Measurements from ENCODE around the gene NAA15. TPM values are rescaled to one million over a fixed set of nuclear protein-coding genes. Genes with fewer than 3 reads are reported as not detected.

Gene NAA15
- total and polyA plus RNA-seq, 2 donors (not counting 3 experiments of a cell fraction or from before 2014, with no cell fraction given): 4.5 to 67.9 TPM

GRCh38 chr4:139455126-139455538 is 153.8 kb downstream of the NAA15 start:
- peak overlapping the region; percentile 96 for H3K9ac ChIP-seq (replicated peaks; ENCODE audit: extremely low read depth, insufficient read depth, low read length)

More at GRCh38 chr4:139455126-139455538, 153.8 kb downstream of the NAA15 start:
- CTCF ChIA-PET: interaction anchor here (0.8 to 2.1 kb wide), 5 partner anchors 36 to 424 kb away, joined by 3 to 10 read pairs (median 4); no protein-coding TSS in a partner anchor
- peak overlapping the region; percentile 97 for H3K4me2 ChIP-seq (ENCODE audit: insufficient read depth, low read length)
- H4K20me1 ChIP-seq (replicated peaks; ENCODE audit: control insufficient read depth, extremely low read depth, insufficient read depth, low read length): peaks cover 3% of the 10 kb centered on the region
- no peaks in the 10 kb centered on the region for H3K9me1 ChIP-seq (replicated peaks; ENCODE audit: control insufficient read depth, extremely low read depth, insufficient read depth, low read length)
- H3K27me3 ChIP-seq (ENCODE audit: control insufficient read depth in 2 of 2, insufficient read depth in 2 of 2, low read length in 2 of 2): no peaks in the 10 kb centered on the region
- H3K79me2 ChIP-seq (ENCODE audit: control insufficient read depth, insufficient read depth, low read length): peaks cover 61% of the 10 kb centered on the region
- POLR2A ChIA-PET: no interaction called here
- intact Hi-C loops (cut with micrococcal nuclease) (loop anchor here (2.0 kb wide), 1 partner anchor 76 kb away; no protein-coding TSS in a partner anchor), dilution Hi-C loops (cut with MboI; ENCODE audit: extremely low pct_ligation_motif_present, low sequenced_read_pairs) (no loop called here)
- peak overlapping the region; percentile 12 for H3K27ac ChIP-seq (ENCODE audit: insufficient read depth, low read depth, low read length)
- peak overlapping the region; percentile 91 to 99 (median 97) for H3K4me3 ChIP-seq (replicated peaks in 1 of 3; ENCODE audit: insufficient read depth in 1 of 3, low read depth in 1 of 3, low read length in 3 of 3)
- no peaks in the 10 kb centered on the region for H3K36me3 ChIP-seq (ENCODE audit: control insufficient read depth in 2 of 2, extremely low read depth in 1 of 2, insufficient read depth in 2 of 2, low read length in 2 of 2)
- H3K4me1 ChIP-seq (ENCODE audit: control insufficient read depth, extremely low read depth, insufficient read depth, low read length): peaks cover 49% of the 10 kb centered on the region
- BruUV-seq (replicated peaks): no TSS peak
- H2AFZ ChIP-seq (ENCODE audit: low read depth, low read length): no peak overlapping the region
- TF ChIP-seq MYC (IDR thresholded peaks at IDR 0.05; ENCODE audit: low read depth, low read length): no peak
- TF ChIP-seq CTCF (IDR thresholded peaks at IDR 0.05; ENCODE audit: extremely low read depth in 1 of 2, insufficient read depth in 1 of 2, low read depth in 1 of 2, low read length in 2 of 2): no peak
- TF ChIP-seq POLR2AphosphoS5 (IDR thresholded peaks at IDR 0.05; ENCODE audit: insufficient read depth, low read depth, low read length): no peak
- no peak for TF ChIP-seq FOS (IDR thresholded peaks at IDR 0.05; ENCODE audit: borderline replicate concordance, insufficient read depth, low read length)
- TF ChIP-seq JUN (IDR thresholded peaks at IDR 0.05; ENCODE audit: borderline replicate concordance, insufficient read depth, insufficient read length, low read depth): no peak
- no peak for TF ChIP-seq MAX (IDR thresholded peaks at IDR 0.05; ENCODE audit: insufficient read depth, insufficient read length)
- TF ChIP-seq POLR2A (IDR thresholded peaks at IDR 0.05; ENCODE audit: low read depth, low read length): no peak
- no peak for TF ChIP-seq GATA2 (IDR thresholded peaks at IDR 0.05; ENCODE audit: insufficient read depth, insufficient read length, low read depth, low read length)
- no peak for TF ChIP-seq EZH2 (IDR thresholded peaks at IDR 0.05; ENCODE audit: borderline replicate concordance, low read depth, low read length, severe bottlenecking)
- no peaks in the 10 kb centered on the region for H3K9me3 ChIP-seq (replicated peaks; ENCODE audit: control insufficient read depth, insufficient read depth, low read length)
- FAIRE-seq (no peak), DNase-seq (ENCODE audit: low read depth, low spot score) (peak; percentile 25)

All from endothelial cell of umbilical vein (primary cell).